Stimulated activated CD8-positive, alpha-beta memory T cell treated with anti-CD3 and anti-CD28 coated beads, Interleukin-7, amount 100 ng/mL, for 4 hours (primary cell): ENCODE measurements around the gene AP5B1.
"Not testable (repeated sequence)": the region's sequence is repeated elsewhere in the genome, so short reads cannot be mapped to it uniquely, and the experiment has no call there.

Experiments used
- DNase-seq, 2 donors: peaks; one replicate each; pipeline ENCODE4 v3.0.0-alpha.2; 2020; ENCODE audit warnings: low read depth in 2 of 2

AP5B1 gene

GRCh38 chr11:65786008-65786785, 5.4 kb upstream of the AP5B1 start:
- no peak for DNase-seq

- DNase-seq: no peak
Measured at GRCh38 chr11:65785319-65786007, 4.7 kb upstream of the AP5B1 start.

- DNase-seq: no peak
Measured at GRCh38 chr11:65782816-65783228, 2.0 kb upstream of the AP5B1 start.

- no peak for DNase-seq
Measured at GRCh38 chr11:65781962-65782815, 1.4 kb upstream of the AP5B1 start.

- DNase-seq: no peak
Measured at GRCh38 chr11:65781152-65781961, 581 bp upstream of the AP5B1 start.

GRCh38 chr11:65779919-65780769, 632 bp downstream of the AP5B1 start:
- peak; percentile 32 to 61 for DNase-seq

GRCh38 chr11:65779669-65779918, 1.2 kb downstream of the AP5B1 start:
- no peak for DNase-seq

- DNase-seq: no peak
Measured at GRCh38 chr11:65778901-65779668, 1.7 kb downstream of the AP5B1 start.

GRCh38 chr11:65778431-65778900, 2.3 kb downstream of the AP5B1 start:
- DNase-seq: no peak

- DNase-seq: no peak
Measured at GRCh38 chr11:65777821-65778361, 2.9 kb downstream of the AP5B1 start.

GRCh38 chr11:65777241-65777640, 3.5 kb downstream of the AP5B1 start:
- no peak for DNase-seq

- no peak for DNase-seq
Measured at GRCh38 chr11:65776710-65777141, 4.0 kb downstream of the AP5B1 start.

- no peak for DNase-seq
Measured at GRCh38 chr11:65776196-65776595, 4.6 kb downstream of the AP5B1 start.

- DNase-seq: no peak
Measured at GRCh38 chr11:65774525-65775306, 6.1 kb downstream of the AP5B1 start.

- no peak for DNase-seq
Measured at GRCh38 chr11:65773784-65774411, 6.9 kb downstream of the AP5B1 start.

- no peak for DNase-seq
Measured at GRCh38 chr11:65771589-65772112, 9.1 kb downstream of the AP5B1 start.

GRCh38 chr11:65770951-65771567, 9.7 kb downstream of the AP5B1 start:
- DNase-seq: no peak

- DNase-seq: not testable (repeated sequence)
Measured at GRCh38 chr11:65767806-65768205, 13.0 kb downstream of the AP5B1 start.
